ENCODE measurements around the gene OR5M8.

OR5M8 gene

DNA sequence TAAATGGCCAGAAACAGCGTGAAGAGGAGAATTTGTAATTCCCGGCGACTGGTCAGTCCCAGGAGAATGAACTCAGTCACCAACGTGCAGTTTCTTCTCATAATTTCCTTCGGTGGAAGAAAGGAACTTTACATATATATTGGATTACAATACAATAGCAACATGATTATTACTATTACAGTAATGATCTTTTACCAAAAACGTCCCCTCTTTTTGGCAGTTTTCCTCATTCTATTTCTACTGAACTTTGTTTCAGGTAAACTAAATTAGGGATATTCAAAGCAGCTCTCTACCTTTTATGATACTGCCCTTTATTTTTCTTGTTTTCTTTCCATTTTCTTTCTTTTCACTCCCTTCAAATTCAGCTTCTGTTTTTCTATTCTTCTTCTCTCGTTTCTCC, at the start of gene OR5M8:
TSS of gene OR5M8 (minus strand) at position 101 of the 400 bp plus-strand sequence. CDS start at position 101, 0 bp downstream.
- no peak within 1 kb of the TSS for H3K27ac ChIP-seq
- CTCF ChIA-PET = no interaction called here
- DNase-seq (ENCODE audit: low spot score) = no peak
- POLR2A ChIA-PET (ENCODE audit: low non-redundant PET) = no interaction called here
- no peak for TF ChIP-seq CTCF (conservative IDR thresholded peaks at IDR 0.05; ENCODE audit: low read depth)

- ChIA-PET CTCF (no interaction called here), POLR2A (ENCODE audit: low non-redundant PET) (no interaction called here)
- H3K27ac ChIP-seq = no peak overlapping the region
- no peak for DNase-seq (ENCODE audit: low spot score)
- TF ChIP-seq CTCF (conservative IDR thresholded peaks at IDR 0.05; ENCODE audit: low read depth) = no peak
These were observed 42.0 kb upstream of the OR5M8 start for GRCh38 chr11:56533054-56533740.

DNA sequence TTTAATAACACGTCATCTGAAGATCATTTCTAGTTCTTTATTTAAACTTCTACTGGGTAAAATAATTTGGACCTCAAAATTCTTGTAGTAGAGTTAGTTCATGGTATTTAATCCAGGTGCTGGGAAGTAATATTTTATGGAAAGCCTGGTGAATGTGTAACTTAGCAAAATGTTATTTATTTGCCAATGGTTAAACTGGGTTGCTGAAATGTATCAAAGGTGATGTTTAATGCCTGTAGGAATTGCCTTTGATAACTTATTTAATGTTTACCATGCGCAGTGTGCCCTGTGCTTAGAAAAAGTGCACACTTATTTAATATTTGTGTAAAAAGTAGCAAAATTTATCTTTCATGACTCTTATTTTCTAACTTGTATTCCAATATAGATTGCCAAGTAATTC, 40.7 kb upstream of the OR5M8 start:
- no peak overlapping the region for H3K27ac ChIP-seq
- no peak for TF ChIP-seq CTCF (conservative IDR thresholded peaks at IDR 0.05; ENCODE audit: low read depth)
- CTCF ChIA-PET = no interaction called here

GRCh38 chr11:56522008-56522407, 30.8 kb upstream of the OR5M8 start:
- H3K27ac ChIP-seq = no peak overlapping the region
- POLR2A ChIA-PET (ENCODE audit: low non-redundant PET) = no interaction called here
- DNase-seq (ENCODE audit: low spot score) = no peak
- CTCF ChIA-PET = no interaction called here
- no peak for TF ChIP-seq CTCF (conservative IDR thresholded peaks at IDR 0.05; ENCODE audit: low read depth)

More for the DNA sequence above, 40.7 kb upstream of the OR5M8 start:
- POLR2A ChIA-PET (ENCODE audit: low non-redundant PET) = no interaction called here
- no peak for DNase-seq (ENCODE audit: low spot score)

- ChIA-PET CTCF (interaction anchor here (0.6 to 0.7 kb wide), 2 partner anchors 29 to 736 kb away, joined by 4 to 5 read pairs; no protein-coding TSS in a partner anchor), POLR2A (ENCODE audit: low non-redundant PET) (no interaction called here)
- no peak for DNase-seq (ENCODE audit: low spot score)
- H3K27ac ChIP-seq = no peak overlapping the region
- TF ChIP-seq CTCF (conservative IDR thresholded peaks at IDR 0.05; ENCODE audit: low read depth) = no peak
These were observed 22.1 kb upstream of the OR5M8 start for GRCh38 chr11:56513280-56513679.

- no peak for DNase-seq (ENCODE audit: low spot score)
- no peak overlapping the region for H3K27ac ChIP-seq
- no peak for TF ChIP-seq CTCF (conservative IDR thresholded peaks at IDR 0.05; ENCODE audit: low read depth)
- CTCF ChIA-PET = no interaction called here
- POLR2A ChIA-PET (ENCODE audit: low non-redundant PET) = no interaction called here
These were observed 18.3 kb upstream of the OR5M8 start for GRCh38 chr11:56509439-56509838.

Measured in RWPE1 (cell line).